OCI-LY7 (cell line): ENCODE measurements around the gene ASIC2.

Experiments used
- CTCF ChIP-seq: fragments of 200-600 bp; sonication (generic); conservative IDR thresholded peaks from 2 replicates; pipeline ENCODE4 v1.5.1; 2014; ENCODE audit warnings: mild to moderate bottlenecking, antibody characterized with exemption, low read length, moderate library complexity, mixed read lengths
- EZH2phosphoT487 ChIP-seq: fragments of 200-600 bp; sonication (generic); IDR thresholded peaks from 2 replicates; pipeline ENCODE4 v1.6.1; 2018; ENCODE audit warnings: low read depth, borderline replicate concordance, mild to moderate bottlenecking, mixed run types, antibody characterized with exemption, low read length, moderate library complexity, mixed read lengths

- TF ChIP-seq CTCF, result no peak
- TF ChIP-seq EZH2phosphoT487, result no peak
Observed at GRCh38 chr17:33169580-33170285, 123.4 kb downstream of the ASIC2 start.
